Measurements from ENCODE around the gene CHAC2.

DNA sequence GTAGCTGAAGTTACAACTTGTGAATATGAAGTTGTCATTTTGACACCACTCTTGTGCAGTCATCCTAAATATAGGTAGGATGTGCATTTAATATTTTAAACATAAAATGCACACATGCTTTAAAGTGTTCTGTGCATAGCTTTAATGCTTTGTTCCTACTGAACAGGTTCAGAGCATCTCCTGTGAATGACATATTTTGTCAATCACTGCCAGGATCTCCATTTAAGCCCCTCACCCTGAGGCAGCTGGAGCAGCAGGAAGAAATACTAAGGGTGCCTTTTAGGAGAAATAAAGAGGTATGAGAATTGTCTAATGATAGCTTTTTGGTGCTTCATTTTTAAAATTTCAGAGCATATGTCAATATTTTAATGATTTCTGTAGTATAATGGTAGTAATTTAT, 33.9 kb downstream of the CHAC2 start:
- TF ChIP-seq, protein P1, sequence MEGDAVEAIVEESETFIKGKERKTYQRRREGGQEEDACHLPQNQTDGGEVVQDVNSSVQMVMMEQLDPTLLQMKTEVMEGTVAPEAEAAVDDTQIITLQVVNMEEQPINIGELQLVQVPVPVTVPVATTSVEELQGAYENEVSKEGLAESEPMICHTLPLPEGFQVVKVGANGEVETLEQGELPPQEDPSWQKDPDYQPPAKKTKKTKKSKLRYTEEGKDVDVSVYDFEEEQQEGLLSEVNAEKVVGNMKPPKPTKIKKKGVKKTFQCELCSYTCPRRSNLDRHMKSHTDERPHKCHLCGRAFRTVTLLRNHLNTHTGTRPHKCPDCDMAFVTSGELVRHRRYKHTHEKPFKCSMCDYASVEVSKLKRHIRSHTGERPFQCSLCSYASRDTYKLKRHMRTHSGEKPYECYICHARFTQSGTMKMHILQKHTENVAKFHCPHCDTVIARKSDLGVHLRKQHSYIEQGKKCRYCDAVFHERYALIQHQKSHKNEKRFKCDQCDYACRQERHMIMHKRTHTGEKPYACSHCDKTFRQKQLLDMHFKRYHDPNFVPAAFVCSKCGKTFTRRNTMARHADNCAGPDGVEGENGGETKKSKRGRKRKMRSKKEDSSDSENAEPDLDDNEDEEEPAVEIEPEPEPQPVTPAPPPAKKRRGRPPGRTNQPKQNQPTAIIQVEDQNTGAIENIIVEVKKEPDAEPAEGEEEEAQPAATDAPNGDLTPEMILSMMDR (IDR thresholded peaks at IDR 0.05 in 8 of 11, conservative IDR thresholded peaks at IDR 0.05 in 3 of 11), result no peak
- TF ChIP-seq POLR2A (IDR thresholded peaks at IDR 0.05), result no peak
- no peak for TF ChIP-seq POLR2AphosphoS5 (IDR thresholded peaks at IDR 0.05)
